NB4 (cell line): ENCODE measurements around the gene GADL1.

Experiments
- DNase-seq: peaks from one replicate; pipeline ENCODE4 v3.0.0; 2010; ENCODE audit warnings: low read depth
- H3K4me3 ChIP-seq: one replicate; pipeline ENCODE4 v1.5.1; 2011; ENCODE audit warnings: mild to moderate bottlenecking, low read depth, low read length, moderate library complexity
- CTCF ChIP-seq: IDR thresholded peaks from one replicate; pipeline ENCODE4 v1.5.1; 2012; ENCODE audit warnings: low read depth, low read length
- MYC ChIP-seq: IDR thresholded peaks from 2 replicates; pipeline ENCODE4 v1.6.1; 2011; ENCODE audit warnings: low read depth, low read length
- POLR2A ChIP-seq: IDR thresholded peaks from 2 replicates; pipeline ENCODE4 v1.6.1; 2011; ENCODE audit warnings: mild to moderate bottlenecking; ENCODE audit not compliant: insufficient read length; ENCODE audit errors: extremely low read depth
- TF ChIP-seq, protein P1 (sequence below): IDR thresholded peaks from 2 replicates; pipeline ENCODE4 v1.6.1; 2011; ENCODE audit warnings: low read depth, low read length

Gene GADL1

GRCh38 chr3:30685267-30685667, 209.2 kb downstream of the GADL1 start:
- no peak for TF ChIP-seq POLR2A
- TF ChIP-seq, protein P1, sequence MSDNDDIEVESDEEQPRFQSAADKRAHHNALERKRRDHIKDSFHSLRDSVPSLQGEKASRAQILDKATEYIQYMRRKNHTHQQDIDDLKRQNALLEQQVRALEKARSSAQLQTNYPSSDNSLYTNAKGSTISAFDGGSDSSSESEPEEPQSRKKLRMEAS = no peak
- TF ChIP-seq MYC = no peak
- TF ChIP-seq CTCF = no peak
- H3K4me3 ChIP-seq = no peak overlapping the region
- peak; percentile 40 for DNase-seq

DNA sequence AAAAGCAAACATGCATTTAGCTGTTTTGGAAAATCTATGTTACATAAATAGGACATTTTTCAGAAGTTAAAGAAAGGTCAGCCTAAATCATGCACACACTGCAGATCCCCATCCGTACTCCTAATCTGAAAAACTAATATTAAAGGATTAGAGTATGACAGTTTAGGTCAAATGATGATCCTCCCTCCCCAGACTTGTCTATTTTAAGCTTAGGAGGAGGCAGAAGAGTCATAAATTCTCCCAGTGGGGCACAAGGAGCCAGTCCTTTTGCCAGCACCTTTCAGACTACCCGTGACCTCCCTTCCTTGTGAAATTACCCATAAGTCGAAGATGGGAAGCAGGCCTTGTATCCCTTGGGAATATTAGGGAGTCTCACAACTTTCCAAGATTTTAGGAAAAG, 210.1 kb downstream of the GADL1 start:
- DNase-seq = no peak
- no peak overlapping the region for H3K4me3 ChIP-seq
- TF ChIP-seq MYC (no peak), CTCF (no peak), POLR2A (no peak)
- TF ChIP-seq, protein P1 = no peak

DNA sequence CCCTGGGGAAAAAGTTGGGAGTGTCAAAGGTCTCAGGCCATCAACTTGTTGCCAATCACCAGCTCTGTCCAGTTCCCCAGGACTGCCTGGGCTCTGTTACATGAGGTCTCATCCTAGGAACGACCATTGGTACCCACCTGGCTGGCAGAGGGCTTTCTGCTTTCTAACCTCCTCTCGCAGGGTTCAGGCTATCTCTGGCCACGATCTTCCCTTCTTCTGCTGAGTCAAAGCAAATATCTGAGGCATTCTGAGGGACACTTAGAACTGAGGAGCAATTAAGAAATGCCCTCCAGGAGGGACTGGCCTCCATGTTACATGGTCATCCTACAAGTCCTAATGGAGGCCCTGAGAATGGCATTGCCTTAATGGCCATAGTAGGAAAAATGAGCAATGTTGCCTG, 210.7 kb downstream of the GADL1 start:
- no peak overlapping the region for H3K4me3 ChIP-seq
- TF ChIP-seq MYC = no peak
- no peak for DNase-seq

- TF ChIP-seq, protein P1 = no peak
- no peak for TF ChIP-seq MYC
- no peak for TF ChIP-seq POLR2A
- TF ChIP-seq CTCF = no peak
- H3K4me3 ChIP-seq = no peak overlapping the region
- peak; percentile 13 for DNase-seq
Measured at GRCh38 chr3:30682434-30683155, 211.9 kb downstream of the GADL1 start.

GRCh38 chr3:30681649-30682211, 212.7 kb downstream of the GADL1 start:
- TF ChIP-seq MYC = no peak
- TF ChIP-seq, protein P1 = no peak
- TF ChIP-seq POLR2A = no peak
- no peak for TF ChIP-seq CTCF

GRCh38 chr3:30680789-30681648, 213.4 kb downstream of the GADL1 start:
- no peak for DNase-seq
- no peak overlapping the region for H3K4me3 ChIP-seq
- TF ChIP-seq, protein P1 = no peak
- no peak for TF ChIP-seq CTCF
- TF ChIP-seq POLR2A = no peak
- no peak for TF ChIP-seq MYC

More at GRCh38 chr3:30681649-30682211, 212.7 kb downstream of the GADL1 start:
- H3K4me3 ChIP-seq = no peak overlapping the region
- no peak for DNase-seq
